HG03469 (cell line): ENCODE data around the gene ARL14.

Experiments
- ATAC-seq: cut with Tn5 transposase; IDR thresholded peaks from one replicate; pipeline ENCODE4 v1.9.1; 2021; ENCODE audit warnings: mild to moderate bottlenecking, moderate library complexity, moderate number of reproducible peaks; ENCODE audit not compliant: unreplicated experiment

Gene ARL14

GRCh38 chr3:160676547-160677303 is at the start of gene ARL14:
ARL14 (plus strand) TSS chr3:160677160; CDS start chr3:160677347, 187 bp downstream.
- no peak for ATAC-seq

- ATAC-seq: no peak
Observed at GRCh38 chr3:160629491-160629890, 47.5 kb upstream of the ARL14 start.

GRCh38 chr3:160633361-160634083 is 43.4 kb upstream of the ARL14 start:
- ATAC-seq: no peak

GRCh38 chr3:160635213-160635612 is 41.7 kb upstream of the ARL14 start:
- no peak for ATAC-seq

- no peak for ATAC-seq
Observed at GRCh38 chr3:160637086-160637485, 39.9 kb upstream of the ARL14 start.

GRCh38 chr3:160638184-160638583 is 38.8 kb upstream of the ARL14 start:
- no peak for ATAC-seq

GRCh38 chr3:160641665-160642309 is 35.2 kb upstream of the ARL14 start:
- no peak for ATAC-seq

- ATAC-seq: peak; percentile 52
Observed at GRCh38 chr3:160643994-160644393, 33.0 kb upstream of the ARL14 start.

- ATAC-seq: no peak
Observed at GRCh38 chr3:160644491-160644890, 32.5 kb upstream of the ARL14 start.

- ATAC-seq: no peak
Observed at GRCh38 chr3:160648701-160649100, 28.3 kb upstream of the ARL14 start.

GRCh38 chr3:160649596-160649995 is 27.4 kb upstream of the ARL14 start:
- no peak for ATAC-seq

GRCh38 chr3:160653512-160653911 is 23.4 kb upstream of the ARL14 start:
- no peak for ATAC-seq

GRCh38 chr3:160660902-160661301 is 16.1 kb upstream of the ARL14 start:
- ATAC-seq: no peak

- peak; percentile 28 for ATAC-seq
Observed at GRCh38 chr3:160661660-160662059, 15.3 kb upstream of the ARL14 start.

GRCh38 chr3:160665231-160665630 is 11.7 kb upstream of the ARL14 start:
- no peak for ATAC-seq

- peak; percentile 85 for ATAC-seq
Observed at GRCh38 chr3:160665784-160666526, 11.0 kb upstream of the ARL14 start.

GRCh38 chr3:160667452-160667851 is 9.5 kb upstream of the ARL14 start:
- ATAC-seq: no peak

- no peak for ATAC-seq
Observed at GRCh38 chr3:160668454-160668853, 8.5 kb upstream of the ARL14 start.

GRCh38 chr3:160671231-160671630 is 5.7 kb upstream of the ARL14 start:
- ATAC-seq: peak; percentile 95

GRCh38 chr3:160671995-160672394 is 5.0 kb upstream of the ARL14 start:
- no peak for ATAC-seq

- no peak for ATAC-seq
Observed at GRCh38 chr3:160673188-160673587, 3.8 kb upstream of the ARL14 start.
